K562 (cell line): Measurements from ENCODE around the gene GNAQ. TPM values are rescaled to one million over a fixed set of nuclear protein-coding genes. Genes with fewer than 3 reads are reported as not detected.

Experiments used
- CREBBP ChIP-seq: IDR thresholded peaks from one replicate; pipeline ENCODE4 v1.6.1; 2012; ENCODE audit warnings: low read depth, mild to moderate bottlenecking, control low read depth, inconsistent platforms, low read length
- CTCF ChIP-seq, 3 experiments: IDR thresholded peaks in 2 of 3; conservative IDR thresholded peaks in 1 of 3; 2 replicates each; pipeline ENCODE4 v1.5.1; 2011 to 2012; ENCODE audit warnings: low read length in 3 of 3, mild to moderate bottlenecking in 3 of 3, control low read depth in 2 of 3, improper control_type of control experiment in 1 of 3, inconsistent platforms in 1 of 3, low read depth in 1 of 3, mixed read lengths in 1 of 3, moderate library complexity in 1 of 3; ENCODE audit not compliant: insufficient read depth in 2 of 3
- KLF16 ChIP-seq: IDR thresholded peaks from 2 replicates; pipeline ENCODE4 v1.6.1; 2016; ENCODE audit warnings: antibody characterized with exemption
- MCM5 ChIP-seq: fragments of 450-650 bp; IDR thresholded peaks from 2 replicates; pipeline ENCODE4 v1.6.1; 2016; ENCODE audit warnings: low read depth
- SMC3 ChIP-seq: conservative IDR thresholded peaks from 2 replicates; pipeline ENCODE4 v1.6.1; 2011; ENCODE audit warnings: low read depth, low read length, improper control_type of control experiment; ENCODE audit not compliant: insufficient read depth
- XRCC4 ChIP-seq: IDR thresholded peaks from one replicate; pipeline ENCODE4 v1.6.1; 2011; ENCODE audit not compliant: insufficient read depth, insufficient read length; ENCODE audit errors: extremely low read depth
- XRCC5 ChIP-seq: fragments of 200-400 bp; formaldehyde crosslinking; IDR thresholded peaks from 2 replicates; pipeline ENCODE4 v1.6.1; 2017; ENCODE audit warnings: low read depth, mild to moderate bottlenecking, low read length
- YY1 ChIP-seq, 3 experiments: IDR thresholded peaks; 2 replicates each; pipeline ENCODE4 v1.6.1; 2011; ENCODE audit warnings: low read length in 2 of 3, mild to moderate bottlenecking in 2 of 3, moderate library complexity in 2 of 3, borderline replicate concordance in 1 of 3, control low read depth in 1 of 3, low read depth in 1 of 3; ENCODE audit not compliant: insufficient read depth in 3 of 3, insufficient replicate concordance in 2 of 3, control insufficient read depth in 1 of 3, insufficient read length in 1 of 3; ENCODE audit errors: extremely low read depth in 1 of 3
- polyA plus RNA-seq, 8 experiments: library from polyadenylated mRNA; depleted of rRNA in 4 of 8; stranded (reverse) in 5 of 8; unstranded in 3 of 8; fragments of >200 nt; fragmentation: Nextera tagmentation in 2 of 8; fragmentation: Illumina TruSeq in 1 of 8; extraction: Ambion mirVana in 2 of 8; extraction: Trizol in 1 of 8; gene quantifications; 2 replicates each; pipeline versions ENCODE4 v1.2.1 to v1.2.3, GENCODE V29; 2011 to 2014; ENCODE audit warnings: inconsistent platforms in 1 of 8, missing spikeins in 1 of 8
- total RNA-seq, 7 experiments: library from RNA; depleted of rRNA in 6 of 7; stranded (reverse); fragments of >200 nt in 6 of 7; fragmentation: Illumina TruSeq in 2 of 7; extraction: Trizol in 2 of 7; gene quantifications; 2 replicates each; pipeline versions ENCODE4 v1.2.1 to v1.2.3, GENCODE V29; 2011 to 2021; ENCODE audit warnings: low replicate concordance in 1 of 7
- TF ChIP-seq, protein P1 (sequence below): fragments of 450-650 bp; IDR thresholded peaks from 2 replicates; pipeline ENCODE4 v1.6.1; 2016; ENCODE audit warnings: low read depth, mild to moderate bottlenecking, moderate library complexity

The GNAQ gene
- total and polyA plus RNA-seq, 9 of the 15 experiments (the other 6 are each of a cell fraction or from before 2014, with no cell fraction given): 4.8 to 27.9 (median 17.5) TPM

- TF ChIP-seq YY1 (IDR thresholded peaks at IDR 0.05; ENCODE audit: borderline replicate concordance in 1 of 3, control insufficient read depth in 1 of 3, extremely low read depth in 1 of 3, insufficient read depth in 3 of 3, insufficient read length in 1 of 3, insufficient replicate concordance in 2 of 3, low read depth in 1 of 3, low read length in 2 of 3) (no peak), CTCF (IDR thresholded peaks at IDR 0.05 in 2 of 3, conservative IDR thresholded peaks at IDR 0.05 in 1 of 3; ENCODE audit: insufficient read depth in 2 of 3, low read depth in 1 of 3, low read length in 3 of 3) (peak; percentile 57 to 75 (median 68)), XRCC5 (0 out of 2 replicates have a peak, but pooled peaks have one; percentile 47), CREBBP (no peak), SMC3 (0 out of 2 replicates have a peak, but pooled peaks have one; percentile 39), MCM5 (no peak), XRCC4 (no peak), KLF16 (no peak)
- TF ChIP-seq, protein P1, sequence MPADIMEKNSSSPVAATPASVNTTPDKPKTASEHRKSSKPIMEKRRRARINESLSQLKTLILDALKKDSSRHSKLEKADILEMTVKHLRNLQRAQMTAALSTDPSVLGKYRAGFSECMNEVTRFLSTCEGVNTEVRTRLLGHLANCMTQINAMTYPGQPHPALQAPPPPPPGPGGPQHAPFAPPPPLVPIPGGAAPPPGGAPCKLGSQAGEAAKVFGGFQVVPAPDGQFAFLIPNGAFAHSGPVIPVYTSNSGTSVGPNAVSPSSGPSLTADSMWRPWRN: no peak
Observed at GRCh38 chr9:77977210-77977611, 54.4 kb downstream of the GNAQ start (continued).
